ENCODE data around the gene DAAM2.

DNA sequence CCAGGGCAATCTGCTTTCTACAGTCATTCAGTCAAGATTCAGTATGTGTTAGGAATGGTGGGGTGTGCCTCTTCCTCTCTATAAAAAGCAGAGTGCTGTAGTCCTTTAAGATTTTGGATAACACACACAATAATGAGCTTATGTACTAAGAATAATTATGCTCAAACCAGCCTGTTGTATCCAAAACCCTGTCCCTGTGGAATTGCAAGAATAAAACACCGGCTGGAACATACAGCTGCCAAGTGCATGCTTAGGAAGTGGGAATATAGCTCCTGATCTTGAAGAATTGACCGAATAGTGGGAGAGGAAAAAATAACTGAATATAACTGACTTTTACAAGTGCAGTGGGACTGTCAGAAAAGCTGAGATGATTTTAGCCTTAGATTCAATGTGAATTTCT lies 143.1 kb downstream of the DAAM2 start:
- TF ChIP-seq, protein P1, sequence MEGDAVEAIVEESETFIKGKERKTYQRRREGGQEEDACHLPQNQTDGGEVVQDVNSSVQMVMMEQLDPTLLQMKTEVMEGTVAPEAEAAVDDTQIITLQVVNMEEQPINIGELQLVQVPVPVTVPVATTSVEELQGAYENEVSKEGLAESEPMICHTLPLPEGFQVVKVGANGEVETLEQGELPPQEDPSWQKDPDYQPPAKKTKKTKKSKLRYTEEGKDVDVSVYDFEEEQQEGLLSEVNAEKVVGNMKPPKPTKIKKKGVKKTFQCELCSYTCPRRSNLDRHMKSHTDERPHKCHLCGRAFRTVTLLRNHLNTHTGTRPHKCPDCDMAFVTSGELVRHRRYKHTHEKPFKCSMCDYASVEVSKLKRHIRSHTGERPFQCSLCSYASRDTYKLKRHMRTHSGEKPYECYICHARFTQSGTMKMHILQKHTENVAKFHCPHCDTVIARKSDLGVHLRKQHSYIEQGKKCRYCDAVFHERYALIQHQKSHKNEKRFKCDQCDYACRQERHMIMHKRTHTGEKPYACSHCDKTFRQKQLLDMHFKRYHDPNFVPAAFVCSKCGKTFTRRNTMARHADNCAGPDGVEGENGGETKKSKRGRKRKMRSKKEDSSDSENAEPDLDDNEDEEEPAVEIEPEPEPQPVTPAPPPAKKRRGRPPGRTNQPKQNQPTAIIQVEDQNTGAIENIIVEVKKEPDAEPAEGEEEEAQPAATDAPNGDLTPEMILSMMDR (conservative IDR thresholded peaks at IDR 0.05) = no peak
- no peak for TF ChIP-seq ZFX (IDR thresholded peaks at IDR 0.05)

Measured in C4-2B (cell line).